ENCODE data around the gene SPAAR. TPM values are rescaled to one million over a fixed set of nuclear protein-coding genes. Genes with fewer than 3 reads are reported as not detected.

Gene SPAAR
- total RNA-seq, 6 donors from 2014 or later = 3.3 to 19.9 (median 8.5) TPM

DNA sequence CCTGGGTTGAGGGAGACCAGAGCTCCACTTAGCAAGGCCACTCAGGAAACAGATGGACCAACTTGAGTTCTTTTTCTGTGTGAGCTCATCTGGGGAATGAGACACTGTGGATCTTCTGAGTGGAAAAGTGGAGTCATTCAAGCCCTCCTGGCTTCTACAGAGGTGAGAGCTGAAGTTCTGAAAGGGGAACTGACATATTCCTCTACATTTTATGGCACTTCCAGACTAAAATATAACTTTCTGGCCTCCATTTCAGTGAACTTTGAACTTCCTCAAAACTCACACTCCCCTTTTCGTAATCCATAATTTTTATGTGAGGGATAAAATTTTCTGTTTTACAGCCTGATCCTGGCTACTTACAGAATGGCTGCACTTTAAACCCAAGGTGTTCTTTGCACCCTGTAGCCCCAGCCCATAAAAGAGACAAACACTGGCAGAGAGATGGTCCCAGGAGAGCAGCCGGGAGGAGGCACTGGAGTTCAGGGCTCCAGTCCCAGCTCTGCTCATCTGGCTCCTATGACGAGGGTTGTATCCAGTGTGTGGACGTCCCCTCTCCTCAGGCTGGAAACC lies 10.8 kb downstream of the SPAAR start:
- TF ChIP-seq POLR2A (IDR thresholded peaks at IDR 0.05) = no peak
- no peak for TF ChIP-seq EP300 (IDR thresholded peaks at IDR 0.05)
- no peak for TF ChIP-seq POLR2AphosphoS5 (IDR thresholded peaks at IDR 0.05)
- no peak for TF ChIP-seq CTCF (IDR thresholded peaks at IDR 0.05)
- H3K4me1 ChIP-seq = peaks cover 8 to 17% (median 9%) of the 10 kb centered on the region in 4 donors
- no peaks in the 10 kb centered on the region for H3K27me3 ChIP-seq
- H3K36me3 ChIP-seq = no peaks in the 10 kb centered on the region
- WGBS, 2 donors = 71 to 90% methylated on average over 2 to 4 of the region's 4 CpGs
- H3K9me3 ChIP-seq = no peaks in the 10 kb centered on the region
- peak overlapping the region in 2 of 4 donors; percentile 13 to 80 for H3K27ac ChIP-seq
- no peak for DNase-seq
- ATAC-seq (ENCODE audit: low FRiP score in 2 of 2) = peak in 1 of 2 donors; percentile 39
- no peak overlapping the region for H3K4me3 ChIP-seq

GRCh38 chr9:35923598-35923926 lies 14.3 kb downstream of the SPAAR start:
- H3K27ac ChIP-seq = peak overlapping the region in 3 of 4 donors; percentile 0 to 49 (median 10)
- H3K4me1 ChIP-seq = peaks cover 7 to 13% (median 9%) of the 10 kb centered on the region in 4 donors
- WGBS, 2 donors = 95% methylated on average over 1 of the region's 1 CpG
- no peak for DNase-seq
- no peaks in the 10 kb centered on the region for H3K9me3 ChIP-seq
- no peak overlapping the region for H3K4me3 ChIP-seq
- ATAC-seq (ENCODE audit: low FRiP score in 2 of 2) = no peak
- no peaks in the 10 kb centered on the region for H3K36me3 ChIP-seq
- H3K27me3 ChIP-seq = no peaks in the 10 kb centered on the region
- TF ChIP-seq EP300 (IDR thresholded peaks at IDR 0.05) = no peak
- no peak for TF ChIP-seq POLR2AphosphoS5 (IDR thresholded peaks at IDR 0.05)
- TF ChIP-seq CTCF (IDR thresholded peaks at IDR 0.05) = no peak
- no peak for TF ChIP-seq POLR2A (IDR thresholded peaks at IDR 0.05)

GRCh38 chr9:35923927-35924763 lies 14.9 kb downstream of the SPAAR start:
- no peak for TF ChIP-seq POLR2AphosphoS5 (IDR thresholded peaks at IDR 0.05)
- TF ChIP-seq EP300 (IDR thresholded peaks at IDR 0.05) = no peak
- TF ChIP-seq POLR2A (IDR thresholded peaks at IDR 0.05) = no peak
- no peak for TF ChIP-seq CTCF (IDR thresholded peaks at IDR 0.05)
- 71% methylated on average over 9 of the region's 9 CpGs for WGBS, 2 donors
- DNase-seq = no peak
- Histone ChIP-seq H3K9me3 (no peaks in the 10 kb centered on the region), H3K4me1 (peaks cover 3 to 13% (median 9%) of the 10 kb centered on the region in 4 donors), H3K27ac (peak overlapping the region in 3 of 4 donors; percentile 0 to 49 (median 10)), H3K27me3 (no peaks in the 10 kb centered on the region), H3K36me3 (no peaks in the 10 kb centered on the region), H3K4me3 (no peak overlapping the region)
- peak in 1 of 2 donors; percentile 92 for ATAC-seq (ENCODE audit: low FRiP score in 2 of 2)

GRCh38 chr9:35928591-35929452 lies 19.5 kb downstream of the SPAAR start:
- H3K27me3 ChIP-seq = no peaks in the 10 kb centered on the region
- no peaks in the 10 kb centered on the region for H3K36me3 ChIP-seq
- 83 to 84% methylated on average over 8 to 9 of the region's 9 CpGs for WGBS, 2 donors
- H3K27ac ChIP-seq = peak overlapping the region in 1 of 4 donors; percentile 18
- no peak overlapping the region for H3K4me3 ChIP-seq
- DNase-seq = no peak
- TF ChIP-seq POLR2A (IDR thresholded peaks at IDR 0.05) (no peak), CTCF (IDR thresholded peaks at IDR 0.05) (no peak), POLR2AphosphoS5 (IDR thresholded peaks at IDR 0.05) (no peak), EP300 (IDR thresholded peaks at IDR 0.05) (no peak)
- no peaks in the 10 kb centered on the region for H3K9me3 ChIP-seq
- H3K4me1 ChIP-seq = peaks cover 0 to 18% (median 16%) of the 10 kb centered on the region in 4 donors
- no peak for ATAC-seq (ENCODE audit: low FRiP score in 2 of 2)

All from upper lobe of left lung (tissue), 6 donors.